Endothelial cell (in vitro differentiated cells): ENCODE results near the gene CACNG4. TPM values are rescaled to one million over a fixed set of nuclear protein-coding genes. Genes with fewer than 3 reads are reported as not detected.

Experiments used
- DNase-seq: peaks from one replicate; pipeline ENCODE4 v3.0.0; 2021; ENCODE audit warnings: low spot score
- H3K27ac Mint-ChIP-seq: one replicate; pipeline ENCODE4 v1.8.0; 2021; ENCODE audit warnings: mixed read lengths, inconsistent platforms; ENCODE audit not compliant: unreplicated experiment
- H3K27me3 Mint-ChIP-seq: one replicate; pipeline ENCODE4 v1.8.0; 2021; ENCODE audit warnings: mild to moderate bottlenecking, moderate library complexity, mixed read lengths, inconsistent platforms; ENCODE audit not compliant: unreplicated experiment
- H3K36me3 Mint-ChIP-seq: one replicate; pipeline ENCODE4 v1.8.0; 2021; ENCODE audit warnings: mild to moderate bottlenecking, low read depth, mixed read lengths, inconsistent platforms; ENCODE audit not compliant: unreplicated experiment
- H3K4me1 Mint-ChIP-seq: one replicate; pipeline ENCODE4 v1.8.0; 2021; ENCODE audit warnings: mild to moderate bottlenecking, mixed read lengths, inconsistent platforms; ENCODE audit not compliant: unreplicated experiment
- H3K4me3 Mint-ChIP-seq: one replicate; pipeline ENCODE4 v1.8.0; 2021; ENCODE audit warnings: mild to moderate bottlenecking, mixed read lengths, inconsistent platforms; ENCODE audit not compliant: unreplicated experiment
- H3K9me3 Mint-ChIP-seq: one replicate; pipeline ENCODE4 v1.8.0; 2021; ENCODE audit warnings: mixed read lengths, inconsistent platforms; ENCODE audit not compliant: unreplicated experiment
- total RNA-seq: library from RNA; stranded (reverse); fragmentation: NEBNext Ultra II Directional; extraction: Animal tissue kit (Norgen Biotek cat#: 25700); gene quantifications from one replicate; pipeline ENCODE4 v1.2.1, GENCODE V29; 2021; ENCODE audit not compliant: unreplicated experiment
- TF ChIP-seq, protein P1 (sequence below): fragments of 200-600 bp; sonication (generic); IDR thresholded peaks from one replicate; pipeline ENCODE4 v1.5.0; 2021; ENCODE audit warnings: antibody characterized with exemption; ENCODE audit not compliant: unreplicated experiment

Gene CACNG4
- total RNA-seq, 1 donor from 2014 or later, result 0.33 TPM

DNA sequence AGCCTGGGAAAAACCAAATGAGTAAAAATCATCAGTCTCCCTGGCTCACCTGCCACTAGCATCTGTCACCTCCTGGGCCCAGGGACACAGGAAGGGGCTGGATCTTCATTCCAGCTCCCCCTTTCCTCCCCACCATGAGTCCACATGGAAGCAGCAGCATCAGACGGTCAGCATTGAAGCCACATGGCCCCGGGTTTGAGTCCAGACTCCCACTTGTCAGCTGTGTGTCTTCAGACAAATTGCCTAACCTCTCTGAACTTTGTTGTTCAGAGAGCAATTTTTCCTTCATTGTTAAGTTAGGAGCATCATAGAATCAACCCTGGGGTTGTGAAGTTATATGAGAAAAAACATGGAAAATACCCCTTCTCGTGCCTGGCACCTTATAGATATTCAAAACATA, 10.7 kb downstream of the CACNG4 start:
- no peaks in the 10 kb centered on the region for H3K4me1 Mint-ChIP-seq
- TF ChIP-seq, protein P1, sequence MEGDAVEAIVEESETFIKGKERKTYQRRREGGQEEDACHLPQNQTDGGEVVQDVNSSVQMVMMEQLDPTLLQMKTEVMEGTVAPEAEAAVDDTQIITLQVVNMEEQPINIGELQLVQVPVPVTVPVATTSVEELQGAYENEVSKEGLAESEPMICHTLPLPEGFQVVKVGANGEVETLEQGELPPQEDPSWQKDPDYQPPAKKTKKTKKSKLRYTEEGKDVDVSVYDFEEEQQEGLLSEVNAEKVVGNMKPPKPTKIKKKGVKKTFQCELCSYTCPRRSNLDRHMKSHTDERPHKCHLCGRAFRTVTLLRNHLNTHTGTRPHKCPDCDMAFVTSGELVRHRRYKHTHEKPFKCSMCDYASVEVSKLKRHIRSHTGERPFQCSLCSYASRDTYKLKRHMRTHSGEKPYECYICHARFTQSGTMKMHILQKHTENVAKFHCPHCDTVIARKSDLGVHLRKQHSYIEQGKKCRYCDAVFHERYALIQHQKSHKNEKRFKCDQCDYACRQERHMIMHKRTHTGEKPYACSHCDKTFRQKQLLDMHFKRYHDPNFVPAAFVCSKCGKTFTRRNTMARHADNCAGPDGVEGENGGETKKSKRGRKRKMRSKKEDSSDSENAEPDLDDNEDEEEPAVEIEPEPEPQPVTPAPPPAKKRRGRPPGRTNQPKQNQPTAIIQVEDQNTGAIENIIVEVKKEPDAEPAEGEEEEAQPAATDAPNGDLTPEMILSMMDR, result no peak

DNA sequence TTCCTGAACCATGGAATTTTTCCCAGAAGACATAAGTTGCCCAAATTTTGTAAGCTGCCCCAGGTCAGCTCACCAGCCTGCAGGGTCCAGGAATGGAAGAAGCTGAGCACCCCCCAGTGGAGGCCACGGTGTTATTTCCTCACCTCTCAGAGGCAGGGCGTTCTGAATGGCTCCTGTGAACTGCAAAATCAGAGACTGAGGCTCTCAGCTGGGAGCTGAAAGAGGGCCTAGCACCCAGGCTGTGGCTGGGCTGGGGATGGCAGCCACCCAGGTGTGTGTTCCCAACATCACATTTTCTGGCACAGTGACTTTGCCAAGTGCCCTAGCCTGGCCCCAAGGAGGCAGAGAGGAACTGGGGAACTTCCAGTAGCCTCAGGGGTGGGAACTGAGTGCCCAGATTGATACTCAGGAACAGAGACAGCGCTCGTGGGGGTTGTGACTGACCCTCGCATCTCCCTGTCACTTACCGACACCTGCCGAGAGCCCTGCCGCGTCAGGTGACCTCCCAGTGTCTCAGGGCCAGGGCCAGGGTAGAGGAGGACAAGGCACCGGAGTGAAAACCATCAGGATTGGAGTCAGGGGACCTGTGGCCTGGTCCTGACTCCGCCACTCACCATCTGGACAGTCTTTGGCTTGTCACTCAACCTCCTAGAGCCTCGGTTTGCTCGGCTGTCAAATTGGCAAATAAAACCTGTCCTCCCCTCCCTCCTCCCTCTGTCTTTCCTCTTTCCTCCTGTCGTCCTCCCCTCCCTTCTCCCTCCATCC, 11.3 kb downstream of the CACNG4 start:
- H3K27ac Mint-ChIP-seq, result no peak overlapping the region
- no peak overlapping the region for H3K4me3 Mint-ChIP-seq
- H3K36me3 Mint-ChIP-seq, result peaks cover 5% of the 10 kb centered on the region
- DNase-seq, result peak; percentile 34
- TF ChIP-seq, protein P1, result no peak
- no peaks in the 10 kb centered on the region for H3K4me1 Mint-ChIP-seq
- peaks cover 13% of the 10 kb centered on the region for H3K27me3 Mint-ChIP-seq
- H3K9me3 Mint-ChIP-seq, result no peaks in the 10 kb centered on the region

More for the DNA sequence above, 10.7 kb downstream of the CACNG4 start:
- Mint-ChIP-seq H3K9me3 (no peaks in the 10 kb centered on the region), H3K4me3 (no peak overlapping the region), H3K27ac (no peak overlapping the region), H3K27me3 (peaks cover 13% of the 10 kb centered on the region), H3K36me3 (peaks cover 5% of the 10 kb centered on the region)
- no peak for DNase-seq

DNA sequence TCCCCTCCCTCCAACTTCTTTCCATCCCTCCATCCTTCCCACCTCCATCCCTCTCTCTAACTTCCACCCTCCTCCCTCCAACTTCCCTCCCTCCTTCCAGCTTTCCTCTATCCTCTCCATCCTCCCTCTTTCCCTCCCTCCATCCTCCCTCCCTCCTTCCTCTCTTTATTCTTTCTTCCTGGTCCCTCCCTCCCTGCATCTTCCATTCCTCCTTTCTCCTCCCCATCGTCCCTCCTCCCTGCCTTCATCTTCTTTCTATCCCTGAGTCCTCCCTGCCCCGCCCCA, 11.8 kb downstream of the CACNG4 start:
- TF ChIP-seq, protein P1, result no peak
- Mint-ChIP-seq H3K9me3 (no peaks in the 10 kb centered on the region), H3K4me1 (no peaks in the 10 kb centered on the region), H3K27me3 (peaks cover 13% of the 10 kb centered on the region), H3K4me3 (no peak overlapping the region), H3K36me3 (peaks cover 5% of the 10 kb centered on the region), H3K27ac (no peak overlapping the region)
- no peak for DNase-seq

DNA sequence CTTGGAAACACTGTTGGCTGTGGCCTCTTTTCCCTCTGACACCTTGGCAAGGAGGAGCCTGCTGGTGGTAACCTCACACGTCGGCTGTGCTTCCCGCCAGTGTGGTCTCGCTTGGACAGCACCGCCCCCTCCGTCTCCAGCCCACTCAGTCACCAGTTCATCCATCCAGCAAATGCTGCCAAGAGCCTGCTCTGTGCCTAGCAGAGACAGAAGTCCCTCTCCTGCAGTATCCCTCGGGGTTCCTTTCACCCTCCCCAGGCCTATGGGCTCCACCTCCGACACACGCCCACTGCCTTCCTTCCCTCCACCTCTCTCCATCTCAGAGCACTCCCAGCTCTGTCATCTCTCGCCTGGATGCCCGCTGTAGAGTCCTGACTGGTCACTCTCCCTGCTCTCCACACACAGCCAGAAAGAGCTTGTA, 12.3 kb downstream of the CACNG4 start:
- H3K27me3 Mint-ChIP-seq, result peaks cover 9% of the 10 kb centered on the region
- TF ChIP-seq, protein P1, result no peak
- no peak for DNase-seq
- H3K4me3 Mint-ChIP-seq, result no peak overlapping the region
- no peak overlapping the region for H3K27ac Mint-ChIP-seq
- no peaks in the 10 kb centered on the region for H3K4me1 Mint-ChIP-seq
- peaks cover under 1% of the 10 kb centered on the region for H3K36me3 Mint-ChIP-seq
- no peaks in the 10 kb centered on the region for H3K9me3 Mint-ChIP-seq

DNA sequence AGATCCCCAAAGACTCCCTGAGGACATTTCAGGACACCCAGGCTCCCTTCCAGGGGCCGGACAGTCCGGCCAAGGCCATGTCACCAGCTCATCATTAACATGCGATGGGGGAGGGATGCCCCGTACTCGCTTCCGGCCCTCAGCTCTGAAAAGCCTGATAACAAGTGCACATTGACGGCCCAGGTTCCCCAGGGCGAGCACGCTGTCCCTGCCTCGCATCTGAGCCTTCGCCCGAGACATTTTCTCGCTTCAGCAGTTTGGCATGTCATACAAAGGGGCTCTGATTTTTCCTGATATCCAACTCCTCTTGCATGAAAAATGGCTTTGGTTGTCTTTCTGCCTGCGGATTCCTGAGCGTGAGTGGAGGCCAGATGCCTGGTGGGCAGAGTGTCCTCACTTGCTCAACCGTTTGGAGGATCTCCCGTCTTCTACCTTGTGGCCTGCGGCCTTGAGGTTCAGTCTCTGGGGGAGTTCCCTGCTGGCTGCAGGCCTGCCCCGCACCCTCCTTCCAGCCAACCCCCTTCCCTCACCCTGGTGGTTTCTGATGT, 14.1 kb downstream of the CACNG4 start:
- H3K4me3 Mint-ChIP-seq, result no peak overlapping the region
- TF ChIP-seq, protein P1, result no peak
- no peaks in the 10 kb centered on the region for H3K4me1 Mint-ChIP-seq
- H3K27ac Mint-ChIP-seq, result no peak overlapping the region
- H3K36me3 Mint-ChIP-seq, result no peaks in the 10 kb centered on the region
- no peak for DNase-seq
- no peaks in the 10 kb centered on the region for H3K9me3 Mint-ChIP-seq
- H3K27me3 Mint-ChIP-seq, result peaks cover 5% of the 10 kb centered on the region
